Measurements from ENCODE around the gene FUT7. TPM values are rescaled to one million over a fixed set of nuclear protein-coding genes. Genes with fewer than 3 reads are reported as not detected.

FUT7 gene
- total and polyA plus RNA-seq, 8 donors: 0.23 to 3.9 (median 0.43) TPM; not detected in 4

GRCh38 chr9:137076636-137077009 is 44.7 kb upstream of the FUT7 start:
- Histone ChIP-seq H3K4me3 (peak overlapping the region; percentile 55 to 85 (median 70)), H3K4me1 (peaks cover 18 to 36% (median 33%) of the 10 kb centered on the region in 4 donors), H3K9me3 (no peaks in the 10 kb centered on the region), H3K27ac (peak overlapping the region; percentile 22 to 75 (median 67)), H3K36me3 (peaks cover 15 to 32% (median 30%) of the 10 kb centered on the region in 4 donors), H3K27me3 (peaks cover 0 to 31% (median 0%) of the 10 kb centered on the region in 3 donors)
- intact Hi-C loops (cut with DNase I; ENCODE audit: low total_unique reads): no loop called here
- 70 to 78% (median 73%) methylated on average over 14 to 15 of the region's 15 CpGs for WGBS, 5 donors
- no peak for DNase-seq
- no peak for TF ChIP-seq POLR2A (IDR thresholded peaks at IDR 0.05)
- no peak for TF ChIP-seq EP300 (IDR thresholded peaks at IDR 0.05)
- TF ChIP-seq POLR2AphosphoS5 (IDR thresholded peaks at IDR 0.05): no peak
- no peak for TF ChIP-seq CTCF (IDR thresholded peaks at IDR 0.05)

DNA sequence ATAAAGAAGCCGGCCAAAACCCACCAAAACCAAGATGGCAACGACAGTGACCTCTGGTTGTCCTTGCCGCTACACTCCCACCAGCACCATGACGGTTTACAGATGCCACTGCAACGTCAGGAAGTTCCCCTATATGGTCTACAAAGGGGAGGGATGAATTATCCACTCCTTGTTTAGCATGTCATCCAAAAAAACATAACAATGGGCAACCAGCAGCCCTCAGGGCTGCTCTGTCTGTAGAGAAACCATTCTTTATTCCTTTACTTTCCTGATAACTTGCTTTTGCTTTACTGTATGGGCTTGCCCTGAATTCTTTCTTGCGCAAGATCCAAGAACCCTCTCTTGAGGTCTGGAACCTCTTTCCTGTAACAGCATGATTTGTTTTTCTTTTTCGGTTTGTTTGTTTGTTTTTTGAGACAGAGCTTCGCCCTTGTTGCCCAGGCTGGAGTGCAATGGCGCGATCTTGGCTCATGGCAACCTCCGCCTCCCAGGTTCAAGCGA is 43.4 kb upstream of the FUT7 start:
- Histone ChIP-seq H3K27me3 (peaks cover 0 to 31% (median 0%) of the 10 kb centered on the region in 3 donors), H3K4me1 (peaks cover 29 to 49% (median 44%) of the 10 kb centered on the region in 4 donors), H3K36me3 (peaks cover 7 to 19% (median 17%) of the 10 kb centered on the region in 4 donors), H3K27ac (no peak overlapping the region), H3K9me3 (no peaks in the 10 kb centered on the region), H3K4me3 (no peak overlapping the region)
- 81 to 90% (median 85%) methylated on average over 12 of the region's 12 CpGs for WGBS, 5 donors
- intact Hi-C loops (cut with DNase I; ENCODE audit: low total_unique reads): no loop called here
- TF ChIP-seq POLR2AphosphoS5 (IDR thresholded peaks at IDR 0.05): no peak
- no peak for TF ChIP-seq POLR2A (IDR thresholded peaks at IDR 0.05)
- no peak for TF ChIP-seq CTCF (IDR thresholded peaks at IDR 0.05)
- TF ChIP-seq EP300 (IDR thresholded peaks at IDR 0.05): no peak
- peak in 1 of 2 donors; percentile 1 for DNase-seq

DNA sequence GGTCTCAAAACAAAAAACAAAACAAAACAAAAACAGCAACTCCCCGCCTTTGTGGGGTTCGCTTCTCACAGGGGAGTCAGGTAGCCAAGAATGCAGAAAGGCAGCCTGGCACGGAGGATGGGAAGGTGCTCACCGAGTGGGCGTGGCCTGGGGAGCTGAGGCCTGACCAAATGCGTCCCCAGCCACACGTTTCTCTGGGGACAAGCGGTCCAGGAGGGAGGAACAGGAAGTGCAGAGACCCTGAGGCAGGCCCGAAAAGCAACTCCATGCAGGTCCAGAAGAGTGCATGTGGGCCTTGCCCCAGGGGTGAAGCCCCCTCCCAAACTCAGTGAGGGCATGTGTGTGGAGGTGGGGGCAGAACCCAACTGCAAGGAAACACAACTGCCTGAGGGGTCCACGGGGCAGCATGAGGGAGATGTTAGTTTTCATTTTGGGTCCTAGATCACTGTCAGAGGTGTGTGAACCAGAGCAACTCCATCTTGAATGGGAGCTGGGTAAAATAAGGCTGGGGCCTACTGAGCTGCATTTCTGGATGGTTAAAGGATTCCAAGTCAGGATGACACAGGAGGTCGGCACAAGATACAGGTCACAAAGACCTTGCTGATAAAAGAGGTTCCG is 42.9 kb upstream of the FUT7 start:
- 55 to 79% (median 70%) methylated on average over 12 of the region's 12 CpGs for WGBS, 5 donors
- peak in 1 of 2 donors; percentile 12 for DNase-seq
- H3K4me1 ChIP-seq: peaks cover 34 to 53% (median 42%) of the 10 kb centered on the region in 4 donors
- peaks cover 0 to 36% (median under 1%) of the 10 kb centered on the region in 3 donors for H3K27me3 ChIP-seq
- TF ChIP-seq EP300 (IDR thresholded peaks at IDR 0.05) (no peak), CTCF (IDR thresholded peaks at IDR 0.05) (no peak), POLR2AphosphoS5 (IDR thresholded peaks at IDR 0.05) (no peak), POLR2A (IDR thresholded peaks at IDR 0.05) (no peak)
- H3K4me3 ChIP-seq: no peak overlapping the region
- H3K27ac ChIP-seq: no peak overlapping the region
- peaks cover 2 to 13% (median 11%) of the 10 kb centered on the region in 4 donors for H3K36me3 ChIP-seq
- no peaks in the 10 kb centered on the region for H3K9me3 ChIP-seq
- intact Hi-C loops (cut with DNase I; ENCODE audit: low total_unique reads): no loop called here

DNA sequence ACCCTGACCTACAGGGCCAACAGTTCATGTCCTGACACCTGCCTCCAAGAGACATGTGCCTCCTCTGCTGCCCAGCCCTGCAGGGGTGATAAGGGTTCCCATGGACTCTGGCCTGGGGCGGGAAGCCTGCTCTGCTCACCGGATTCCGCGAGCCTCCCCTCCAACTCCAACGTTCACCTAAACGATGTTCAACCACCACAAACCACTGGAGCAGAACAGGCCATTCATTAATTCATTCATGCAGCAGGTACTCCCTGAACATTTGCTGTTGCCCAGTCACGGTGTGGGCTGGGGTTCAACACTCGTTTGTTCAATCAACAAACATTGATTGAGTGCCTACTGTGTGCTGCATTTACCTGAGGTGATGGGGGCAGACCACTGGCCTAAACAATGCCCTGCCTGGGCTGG is 42.1 kb upstream of the FUT7 start:
- Histone ChIP-seq H3K4me1 (peaks cover 35 to 53% (median 42%) of the 10 kb centered on the region in 4 donors), H3K27ac (no peak overlapping the region), H3K9me3 (no peaks in the 10 kb centered on the region), H3K36me3 (peaks cover 0 to 5% (median 3%) of the 10 kb centered on the region in 4 donors), H3K27me3 (peaks cover 0 to 40% (median 8%) of the 10 kb centered on the region in 3 donors), H3K4me3 (no peak overlapping the region)
- intact Hi-C loops (cut with DNase I; ENCODE audit: low total_unique reads): no loop called here
- DNase-seq: peak in 1 of 2 donors; percentile 31
- TF ChIP-seq POLR2AphosphoS5 (IDR thresholded peaks at IDR 0.05) (no peak), CTCF (IDR thresholded peaks at IDR 0.05) (no peak), POLR2A (IDR thresholded peaks at IDR 0.05) (no peak), EP300 (IDR thresholded peaks at IDR 0.05) (no peak)
- WGBS, 5 donors: 72 to 81% (median 78%) methylated on average over 8 of the region's 8 CpGs

All from stomach (tissue), 9 donors.